Spleen (tissue), 7 donors: ENCODE results near the gene SLC5A9.

Experiments used
- POLR2AphosphoS5 ChIP-seq, 3 donors: sonication (generic); formaldehyde crosslinking; IDR thresholded peaks; one replicate each; pipeline ENCODE4 v1.5.1; 2017; ENCODE audit warnings: antibody characterized with exemption in 3 of 3
- TF ChIP-seq, protein P1 (sequence below), 11 experiments: fragments of 200-600 bp in 7 of 11; fragments of 450-650 bp in 4 of 11; sonication (generic) in 4 of 11; IDR thresholded peaks in 8 of 11; conservative IDR thresholded peaks in 3 of 11; 1 replicate in 7 of 11; 2 replicates in 4 of 11; pipeline versions ENCODE4 v1.4.0 to v1.8.0; 2016 to 2021; ENCODE audit warnings: antibody characterized with exemption in 11 of 11, inconsistent platforms in 4 of 11, mild to moderate bottlenecking in 1 of 11
- donor health status: DM: no; HTN: no; CAD: no; lungs with moderate emphysema.
- donor health status: DM: no; HTN: no; CAD: no.
- donor health status: DM: no; HTN: no; CAD: no.

- TF ChIP-seq POLR2AphosphoS5 (IDR thresholded peaks at IDR 0.05), result no peak
- TF ChIP-seq, protein P1, sequence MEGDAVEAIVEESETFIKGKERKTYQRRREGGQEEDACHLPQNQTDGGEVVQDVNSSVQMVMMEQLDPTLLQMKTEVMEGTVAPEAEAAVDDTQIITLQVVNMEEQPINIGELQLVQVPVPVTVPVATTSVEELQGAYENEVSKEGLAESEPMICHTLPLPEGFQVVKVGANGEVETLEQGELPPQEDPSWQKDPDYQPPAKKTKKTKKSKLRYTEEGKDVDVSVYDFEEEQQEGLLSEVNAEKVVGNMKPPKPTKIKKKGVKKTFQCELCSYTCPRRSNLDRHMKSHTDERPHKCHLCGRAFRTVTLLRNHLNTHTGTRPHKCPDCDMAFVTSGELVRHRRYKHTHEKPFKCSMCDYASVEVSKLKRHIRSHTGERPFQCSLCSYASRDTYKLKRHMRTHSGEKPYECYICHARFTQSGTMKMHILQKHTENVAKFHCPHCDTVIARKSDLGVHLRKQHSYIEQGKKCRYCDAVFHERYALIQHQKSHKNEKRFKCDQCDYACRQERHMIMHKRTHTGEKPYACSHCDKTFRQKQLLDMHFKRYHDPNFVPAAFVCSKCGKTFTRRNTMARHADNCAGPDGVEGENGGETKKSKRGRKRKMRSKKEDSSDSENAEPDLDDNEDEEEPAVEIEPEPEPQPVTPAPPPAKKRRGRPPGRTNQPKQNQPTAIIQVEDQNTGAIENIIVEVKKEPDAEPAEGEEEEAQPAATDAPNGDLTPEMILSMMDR (IDR thresholded peaks at IDR 0.05 in 8 of 11, conservative IDR thresholded peaks at IDR 0.05 in 3 of 11), result no peak
These were observed 34.5 kb upstream of the SLC5A9 start for GRCh38 chr1:48187969-48188563.
